ENCODE measurements around the gene USP21.
"Not testable (repeated sequence)": the region's sequence is repeated elsewhere in the genome, so short reads cannot be mapped to it uniquely, and the experiment has no call there.

Gene USP21

GRCh38 chr1:161159087-161159912 is at the start of gene USP21:
Gene USP21, plus strand, starts transcription at chr1:161159500. Its CDS starts 1,141 bp downstream, at chr1:161160641.
- peak; percentile 87 for DNase-seq

- DNase-seq = no peak
These were observed 48.2 kb upstream of the USP21 start for GRCh38 chr1:161111117-161111516.

- no peak for DNase-seq
These were observed 47.8 kb upstream of the USP21 start for GRCh38 chr1:161111527-161111926.

- DNase-seq = no peak
These were observed 45.4 kb upstream of the USP21 start for GRCh38 chr1:161113915-161114314.

- no peak for DNase-seq
These were observed 44.7 kb upstream of the USP21 start for GRCh38 chr1:161114556-161114955.

- peak; percentile 68 for DNase-seq
These were observed 44.1 kb upstream of the USP21 start for GRCh38 chr1:161115132-161115711.

GRCh38 chr1:161115961-161116360 is 43.3 kb upstream of the USP21 start:
- DNase-seq = not testable (repeated sequence)

- peak; percentile 63 for DNase-seq
These were observed 41.3 kb upstream of the USP21 start, which contains the start of the genes NIT1 and PFDN2 for GRCh38 chr1:161117759-161118581. Gene NIT1, plus strand, starts transcription at chr1:161118105. Its CDS starts 72 bp downstream, at chr1:161118177. Gene PFDN2, minus strand, starts transcription at chr1:161118037. Its CDS starts 11 bp downstream, at chr1:161118026.

GRCh38 chr1:161119092-161119903 is 40.0 kb upstream of the USP21 start:
- peak; percentile 58 for DNase-seq

GRCh38 chr1:161121042-161121650 is 38.2 kb upstream of the USP21 start:
- no peak for DNase-seq

GRCh38 chr1:161121834-161122233 is 37.5 kb upstream of the USP21 start:
- no peak for DNase-seq

GRCh38 chr1:161122967-161123366 is 36.3 kb upstream of the USP21 start:
- no peak for DNase-seq

- DNase-seq = no peak
These were observed 31.7 kb upstream of the USP21 start for GRCh38 chr1:161127649-161128048.

- no peak for DNase-seq
These were observed 30.5 kb upstream of the USP21 start for GRCh38 chr1:161128591-161129420.

GRCh38 chr1:161130266-161130665 is 29.0 kb upstream of the USP21 start:
- no peak for DNase-seq

GRCh38 chr1:161131523-161132409 is 27.5 kb upstream of the USP21 start:
- DNase-seq = no peak

- DNase-seq = peak; percentile 95
These were observed 26.7 kb upstream of the USP21 start, which contains the start of gene DEDD for GRCh38 chr1:161132410-161133219. Gene DEDD, minus strand, starts transcription at chr1:161132667. Its CDS starts 8,205 bp downstream, at chr1:161124462.

GRCh38 chr1:161133220-161133740 is 26.0 kb upstream of the USP21 start:
- no peak for DNase-seq

- no peak for DNase-seq
These were observed 21.4 kb upstream of the USP21 start for GRCh38 chr1:161137881-161138280.

Measured in kidney glomerular epithelial cell (primary cell).